SU-DHL-6 (cell line): ENCODE data around the gene RAPGEF3.
A peak's percentile ranks its signal among the peaks of the same experiment; 100 is the strongest.

Experiments
- H2AFZ ChIP-seq: fragments of 200-600 bp; sonication (generic); 2 replicates; pipeline ENCODE4 v1.6.1; 2014; ENCODE audit warnings: low read depth, mild to moderate bottlenecking, moderate library complexity, mixed read lengths, antibody characterized with exemption, low read length; ENCODE audit not compliant: severe bottlenecking
- H3F3A ChIP-seq: fragments of 200-600 bp; shearing (Covaris generic); 2 replicates; pipeline ENCODE4 v1.6.0; 2016; ENCODE audit warnings: antibody characterized with exemption, mild to moderate bottlenecking; ENCODE audit not compliant: insufficient read depth
- H3K27ac ChIP-seq: fragments of 200-600 bp; sonication (generic); 2 replicates; pipeline ENCODE4 v1.5.1; 2016; ENCODE audit warnings: low read depth, mild to moderate bottlenecking, low read length, moderate library complexity, mixed read lengths
- H3K27me3 ChIP-seq: fragments of 200-600 bp; sonication (generic), shearing (Covaris generic); 2 replicates; pipeline ENCODE4 v1.6.0; 2014; ENCODE audit warnings: mild to moderate bottlenecking, low read length
- H3K36me3 ChIP-seq: fragments of 200-600 bp; sonication (generic); 2 replicates; pipeline ENCODE4 v1.6.1; 2014; ENCODE audit warnings: mild to moderate bottlenecking, low read length, mixed read lengths
- H3K4me2 ChIP-seq: fragments of 300-600, 200-600 bp; shearing (Covaris generic), sonication (generic); 2 replicates; pipeline ENCODE4 v1.6.0; 2014; ENCODE audit warnings: low read length, low read depth, mild to moderate bottlenecking; ENCODE audit not compliant: poor library complexity, severe bottlenecking
- H3K4me3 ChIP-seq: fragments of 200-600 bp; sonication (generic); 2 replicates; pipeline ENCODE4 v1.5.1; 2014; ENCODE audit warnings: antibody characterized with exemption, low read length, mild to moderate bottlenecking, mixed read lengths; ENCODE audit not compliant: insufficient read depth, poor library complexity, severe bottlenecking
- H3K79me2 ChIP-seq: fragments of 200-600 bp; sonication (generic); 2 replicates; pipeline ENCODE4 v1.6.1; 2014; ENCODE audit warnings: mild to moderate bottlenecking, low read length, moderate library complexity; ENCODE audit not compliant: insufficient read depth
- H3K9ac ChIP-seq: fragments of 200-600 bp; sonication (generic); 2 replicates; pipeline ENCODE4 v1.7.0; 2014; ENCODE audit warnings: mild to moderate bottlenecking, low read length
- H3K9me2 ChIP-seq: fragments of 200-600 bp; sonication (generic); replicated peaks from 2 replicates; pipeline ENCODE4 v1.6.1; 2014; ENCODE audit warnings: low read length; ENCODE audit not compliant: insufficient read depth
- H3K9me3 ChIP-seq: fragments of 200-600 bp; sonication (generic); 2 replicates; pipeline ENCODE4 v1.6.1; 2014; ENCODE audit warnings: low read length, mixed read lengths; ENCODE audit not compliant: insufficient read depth
- H4K20me1 ChIP-seq: fragments of 200-600 bp; sonication (generic); 2 replicates; pipeline ENCODE4 v1.6.1; 2014; ENCODE audit warnings: low read depth, mild to moderate bottlenecking, antibody characterized with exemption, low read length, moderate library complexity, mixed read lengths
- EZH2phosphoT487 ChIP-seq: fragments of 200-600 bp; sonication (generic), shearing (Covaris generic); conservative IDR thresholded peaks from 2 replicates; pipeline ENCODE4 v1.6.1; 2018; ENCODE audit warnings: mild to moderate bottlenecking, antibody characterized with exemption, low read length, moderate library complexity, mixed read lengths
- TF ChIP-seq, protein P1 (sequence below): fragments of 200-600 bp; sonication (generic); IDR thresholded peaks from one replicate; pipeline ENCODE4 v1.5.1; 2017; ENCODE audit warnings: antibody characterized with exemption, mild to moderate bottlenecking, low read length, moderate library complexity; ENCODE audit not compliant: insufficient read depth, poor library complexity, severe bottlenecking

The RAPGEF3 gene

DNA sequence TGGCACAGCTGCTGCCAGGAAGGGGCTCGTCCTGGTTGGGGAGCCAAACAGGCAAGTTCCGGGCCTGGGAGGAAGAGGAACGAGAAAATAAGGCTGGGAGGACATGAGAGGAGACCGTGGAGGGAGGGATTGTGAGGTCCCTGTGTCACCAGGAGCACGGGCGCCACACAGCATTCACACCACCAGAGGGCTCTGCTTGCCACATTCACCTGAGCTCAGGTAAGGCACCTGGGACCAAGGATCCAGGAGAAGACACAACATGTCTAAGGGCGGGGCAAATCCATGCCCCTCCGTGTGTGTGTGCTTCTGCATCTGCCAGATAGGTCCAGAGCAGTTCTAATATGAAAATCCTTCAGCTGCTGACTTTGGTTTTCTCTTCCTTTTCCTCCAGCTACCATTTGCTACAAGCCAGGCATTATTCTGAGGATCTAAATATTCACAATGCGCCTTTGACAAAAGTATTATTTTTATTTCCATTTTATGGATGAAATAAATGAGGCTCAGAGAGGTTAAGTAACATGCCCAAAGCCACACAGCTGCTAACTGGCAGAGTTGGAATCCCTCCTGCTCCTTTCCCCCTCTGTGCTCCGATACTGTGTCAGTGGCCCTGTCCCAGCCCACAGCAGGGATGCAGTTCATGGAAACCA is 14.6 kb downstream of the RAPGEF3 start:
- Histone ChIP-seq H3K36me3 (no peaks in the 10 kb centered on the region), H3K9me2 (no peaks in the 10 kb centered on the region), H3K9me3 (no peaks in the 10 kb centered on the region), H3K4me2 (no peak overlapping the region), H2AFZ (no peak overlapping the region), H3K27me3 (no peaks in the 10 kb centered on the region), H3K79me2 (no peaks in the 10 kb centered on the region), H3K27ac (no peak overlapping the region), H3K4me3 (no peak overlapping the region), H3K9ac (no peak overlapping the region), H4K20me1 (no peaks in the 10 kb centered on the region), H3F3A (peaks cover 5% of the 10 kb centered on the region)
- TF ChIP-seq, protein P1, sequence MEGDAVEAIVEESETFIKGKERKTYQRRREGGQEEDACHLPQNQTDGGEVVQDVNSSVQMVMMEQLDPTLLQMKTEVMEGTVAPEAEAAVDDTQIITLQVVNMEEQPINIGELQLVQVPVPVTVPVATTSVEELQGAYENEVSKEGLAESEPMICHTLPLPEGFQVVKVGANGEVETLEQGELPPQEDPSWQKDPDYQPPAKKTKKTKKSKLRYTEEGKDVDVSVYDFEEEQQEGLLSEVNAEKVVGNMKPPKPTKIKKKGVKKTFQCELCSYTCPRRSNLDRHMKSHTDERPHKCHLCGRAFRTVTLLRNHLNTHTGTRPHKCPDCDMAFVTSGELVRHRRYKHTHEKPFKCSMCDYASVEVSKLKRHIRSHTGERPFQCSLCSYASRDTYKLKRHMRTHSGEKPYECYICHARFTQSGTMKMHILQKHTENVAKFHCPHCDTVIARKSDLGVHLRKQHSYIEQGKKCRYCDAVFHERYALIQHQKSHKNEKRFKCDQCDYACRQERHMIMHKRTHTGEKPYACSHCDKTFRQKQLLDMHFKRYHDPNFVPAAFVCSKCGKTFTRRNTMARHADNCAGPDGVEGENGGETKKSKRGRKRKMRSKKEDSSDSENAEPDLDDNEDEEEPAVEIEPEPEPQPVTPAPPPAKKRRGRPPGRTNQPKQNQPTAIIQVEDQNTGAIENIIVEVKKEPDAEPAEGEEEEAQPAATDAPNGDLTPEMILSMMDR = peak; percentile 36
- TF ChIP-seq EZH2phosphoT487 = no peak

GRCh38 chr12:47743311-47743860 is 15.3 kb downstream of the RAPGEF3 start:
- no peaks in the 10 kb centered on the region for H3K27me3 ChIP-seq
- H3K36me3 ChIP-seq = no peaks in the 10 kb centered on the region
- H3K4me3 ChIP-seq = no peak overlapping the region
- H3K9me2 ChIP-seq = no peaks in the 10 kb centered on the region
- H3K9ac ChIP-seq = no peak overlapping the region
- no peaks in the 10 kb centered on the region for H3K79me2 ChIP-seq
- peaks cover 5% of the 10 kb centered on the region for H3F3A ChIP-seq
- no peak overlapping the region for H2AFZ ChIP-seq
- no peak overlapping the region for H3K27ac ChIP-seq
- H4K20me1 ChIP-seq = no peaks in the 10 kb centered on the region
- H3K9me3 ChIP-seq = no peaks in the 10 kb centered on the region
- no peak overlapping the region for H3K4me2 ChIP-seq
- TF ChIP-seq, protein P1 = no peak
- no peak for TF ChIP-seq EZH2phosphoT487

DNA sequence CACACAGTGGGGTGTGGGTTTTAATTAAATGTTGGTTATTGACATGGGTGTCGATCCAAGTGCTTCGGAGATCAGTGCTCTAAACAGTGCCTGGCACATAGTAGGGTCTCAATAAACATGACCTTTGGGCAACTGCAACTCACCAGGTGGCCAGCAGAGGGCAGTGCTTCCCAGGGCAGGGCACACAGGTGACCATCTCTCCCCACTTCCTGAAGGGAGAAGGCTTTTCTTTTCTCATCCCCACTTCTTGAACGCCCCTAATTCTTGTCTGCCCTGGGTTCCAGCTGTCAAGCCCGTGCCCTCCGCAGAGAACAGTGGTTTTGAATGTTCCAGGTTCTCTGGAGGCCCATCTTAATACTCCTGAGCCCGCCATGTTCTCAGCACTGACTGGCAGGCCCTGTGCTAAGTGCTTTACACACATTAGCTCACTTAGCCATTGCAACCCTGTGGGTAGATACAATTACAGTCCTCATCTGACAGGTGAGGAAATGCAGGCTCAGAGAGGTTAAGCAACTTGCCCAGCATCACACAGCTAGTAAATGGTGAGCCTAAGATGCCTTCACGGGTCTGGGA is 16.3 kb downstream of the RAPGEF3 start:
- no peaks in the 10 kb centered on the region for H3K27me3 ChIP-seq
- H3K9me3 ChIP-seq = no peaks in the 10 kb centered on the region
- no peaks in the 10 kb centered on the region for H4K20me1 ChIP-seq
- no peak overlapping the region for H3K27ac ChIP-seq
- TF ChIP-seq EZH2phosphoT487 = no peak
- TF ChIP-seq, protein P1 = peak; percentile 90
- H3K79me2 ChIP-seq = no peaks in the 10 kb centered on the region
- no peaks in the 10 kb centered on the region for H3K36me3 ChIP-seq
- H3K9me2 ChIP-seq = no peaks in the 10 kb centered on the region
- H3K9ac ChIP-seq = no peak overlapping the region
- no peak overlapping the region for H3K4me2 ChIP-seq
- no peak overlapping the region for H2AFZ ChIP-seq
- peaks cover 5% of the 10 kb centered on the region for H3F3A ChIP-seq
- H3K4me3 ChIP-seq = no peak overlapping the region
